Right renal pelvis (tissue), 4 donors: ENCODE results near the gene FRY. TPM values are rescaled to one million over a fixed set of nuclear protein-coding genes. Genes with fewer than 3 reads are reported as not detected.

ENCODE experiments used
- DNase-seq, 4 donors: peaks; one replicate each; pipeline ENCODE4 v3.0.0-alpha.2; 2013; ENCODE audit warnings: low read depth in 4 of 4, low spot score in 3 of 4, missing footprints in 1 of 4
- polyA plus RNA-seq, 4 donors: library from polyadenylated mRNA; unstranded; fragments of 120-200 nt; gene quantifications; one replicate each; pipeline ENCODE4 v1.2.1, GENCODE V29; 2013; ENCODE audit not compliant: insufficient read length in 4 of 4

The FRY gene
- polyA plus RNA-seq, 4 donors = 43.5 to 61.3 (median 46.2) TPM

DNA sequence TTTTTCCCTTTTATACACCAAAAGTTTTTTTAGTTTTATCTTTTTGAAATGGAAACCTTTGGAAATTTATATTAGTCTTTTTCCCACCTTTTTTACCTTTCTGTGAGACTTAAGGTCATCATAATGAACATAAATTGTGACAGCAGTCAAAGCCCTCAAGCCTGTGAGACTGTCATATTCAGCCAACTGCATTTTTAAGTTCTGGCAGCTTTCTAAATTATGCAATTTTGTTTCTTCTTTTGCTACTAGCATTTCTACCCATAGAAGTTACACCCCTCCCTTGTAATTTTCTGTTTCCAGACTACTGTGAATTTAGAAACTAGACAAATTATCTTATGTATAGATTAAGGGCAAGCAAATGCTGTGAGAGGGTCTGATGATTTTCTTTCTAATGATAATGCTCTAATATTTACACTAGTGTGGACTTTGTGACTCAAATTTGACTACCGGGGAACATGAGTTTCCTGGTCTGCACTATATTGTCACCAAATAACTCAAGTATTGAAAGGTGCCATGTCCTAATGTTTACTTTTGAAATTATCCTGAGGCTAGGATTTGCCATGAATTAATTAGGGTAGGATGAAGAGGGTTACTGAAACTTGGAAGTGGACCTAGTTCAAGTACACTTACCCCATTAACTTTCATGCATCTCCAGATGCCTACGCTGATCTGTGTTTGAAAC lies 43.7 kb downstream of the FRY start:
- no peak for DNase-seq

DNA sequence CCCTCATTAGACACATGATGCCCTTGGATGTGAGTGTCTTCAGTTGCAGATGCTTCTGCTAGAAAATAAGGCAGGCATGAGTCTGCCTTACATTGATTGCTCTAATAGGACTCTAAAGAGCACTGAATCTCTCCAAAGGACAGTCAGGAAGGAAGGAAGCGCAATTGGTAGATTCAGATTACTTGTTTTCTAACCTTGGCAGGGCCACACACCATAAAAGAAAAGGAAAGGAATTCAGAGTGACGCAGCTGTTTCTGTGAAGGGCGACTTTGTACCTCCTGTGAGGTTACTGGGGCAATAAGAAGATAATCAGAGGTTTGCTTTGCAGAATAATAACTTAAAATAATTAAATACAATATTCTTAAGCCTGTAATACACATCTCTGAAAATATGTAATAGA lies 48.0 kb downstream of the FRY start:
- DNase-seq = no peak

DNA sequence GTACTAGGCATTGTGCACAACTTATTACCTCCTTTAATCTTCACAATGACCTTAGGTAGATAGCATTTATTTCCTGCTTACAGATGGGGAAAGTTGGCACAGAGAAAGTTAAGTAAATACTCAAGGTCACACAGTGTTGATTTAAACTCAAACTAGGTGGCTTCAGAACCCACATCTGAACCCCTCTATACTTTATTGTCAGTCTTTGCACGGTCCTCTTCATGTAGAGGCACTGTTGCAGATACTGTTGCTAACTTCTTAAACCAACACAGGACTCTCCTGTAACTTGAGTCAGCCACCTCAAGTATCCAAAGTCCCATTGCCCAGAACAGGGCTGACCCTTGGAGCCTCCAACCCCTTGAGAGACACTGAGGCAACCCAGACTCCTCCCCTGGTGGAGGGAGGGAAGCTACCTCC lies 48.8 kb downstream of the FRY start:
- DNase-seq = no peak

DNA sequence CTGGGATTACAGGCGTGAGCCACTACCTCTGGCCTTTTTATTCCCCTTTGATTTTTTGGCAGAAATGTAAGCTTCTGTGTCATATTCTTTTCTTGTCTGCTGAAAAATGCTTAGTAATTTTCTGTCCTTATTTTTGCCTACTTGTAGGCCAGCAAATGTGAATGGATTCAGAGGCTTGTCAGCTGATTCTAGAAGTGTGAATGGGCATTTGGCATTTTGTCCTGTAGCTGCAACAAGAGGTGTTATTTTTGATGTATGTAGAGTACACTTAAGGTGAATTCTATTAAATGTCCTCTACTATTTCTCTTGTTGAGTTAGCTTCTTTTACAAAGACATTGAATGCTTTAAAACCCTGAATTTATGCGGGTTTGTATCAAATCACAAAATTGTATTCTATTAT lies 50.0 kb downstream of the FRY start:
- no peak for DNase-seq

DNA sequence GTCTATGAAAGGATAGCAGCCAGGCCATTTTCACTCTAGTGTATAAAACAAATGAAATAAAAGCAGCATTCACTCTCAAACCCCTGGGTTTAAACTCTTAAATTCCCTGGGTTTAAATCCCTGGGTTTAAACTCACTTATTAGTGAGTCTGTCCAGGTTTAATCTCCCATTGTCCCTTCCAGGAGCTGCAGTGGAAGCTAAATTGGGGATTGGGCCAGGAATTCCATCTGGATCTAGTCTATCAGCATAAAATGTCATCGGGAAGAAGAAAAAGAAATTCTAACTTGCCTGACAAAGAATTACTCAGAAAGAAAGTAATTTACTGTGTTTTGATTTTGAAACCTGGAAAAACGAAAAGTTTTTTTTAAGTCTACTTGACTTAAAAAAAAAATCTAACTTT lies 54.8 kb downstream of the FRY start:
- peak in 2 of 4 donors; percentile 7 to 20 for DNase-seq

DNA sequence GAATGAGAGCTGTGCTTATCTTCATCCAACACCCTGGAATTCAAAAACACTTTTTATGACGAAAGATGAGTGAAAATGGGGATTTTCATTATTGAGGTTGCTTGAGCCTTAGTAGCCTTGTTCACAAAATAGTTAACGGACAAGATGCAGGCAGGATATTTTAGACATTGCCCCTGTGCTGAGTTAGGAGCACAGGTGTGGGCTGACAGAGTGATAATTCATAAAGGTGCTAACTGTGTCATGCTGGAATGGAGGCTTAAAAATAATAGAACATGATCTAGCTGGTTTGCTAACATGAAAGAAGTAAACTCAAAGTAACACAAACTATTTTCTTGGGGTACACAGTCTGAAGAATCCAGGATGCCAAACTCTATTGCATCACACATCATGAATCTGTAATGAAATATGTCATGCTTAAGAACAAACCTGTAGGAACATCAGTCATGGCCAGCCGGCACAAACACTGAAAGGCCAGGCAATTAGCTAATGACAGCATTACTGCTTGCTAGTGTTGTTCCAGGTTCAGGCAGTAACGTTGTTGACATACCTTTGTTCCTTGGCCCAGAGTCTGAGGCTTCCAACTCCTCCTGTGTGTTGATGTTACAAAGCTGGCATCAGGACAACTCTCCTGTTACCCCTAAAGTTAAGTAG lies 55.3 kb downstream of the FRY start:
- peak in 1 of 4 donors; percentile 10 for DNase-seq

DNA sequence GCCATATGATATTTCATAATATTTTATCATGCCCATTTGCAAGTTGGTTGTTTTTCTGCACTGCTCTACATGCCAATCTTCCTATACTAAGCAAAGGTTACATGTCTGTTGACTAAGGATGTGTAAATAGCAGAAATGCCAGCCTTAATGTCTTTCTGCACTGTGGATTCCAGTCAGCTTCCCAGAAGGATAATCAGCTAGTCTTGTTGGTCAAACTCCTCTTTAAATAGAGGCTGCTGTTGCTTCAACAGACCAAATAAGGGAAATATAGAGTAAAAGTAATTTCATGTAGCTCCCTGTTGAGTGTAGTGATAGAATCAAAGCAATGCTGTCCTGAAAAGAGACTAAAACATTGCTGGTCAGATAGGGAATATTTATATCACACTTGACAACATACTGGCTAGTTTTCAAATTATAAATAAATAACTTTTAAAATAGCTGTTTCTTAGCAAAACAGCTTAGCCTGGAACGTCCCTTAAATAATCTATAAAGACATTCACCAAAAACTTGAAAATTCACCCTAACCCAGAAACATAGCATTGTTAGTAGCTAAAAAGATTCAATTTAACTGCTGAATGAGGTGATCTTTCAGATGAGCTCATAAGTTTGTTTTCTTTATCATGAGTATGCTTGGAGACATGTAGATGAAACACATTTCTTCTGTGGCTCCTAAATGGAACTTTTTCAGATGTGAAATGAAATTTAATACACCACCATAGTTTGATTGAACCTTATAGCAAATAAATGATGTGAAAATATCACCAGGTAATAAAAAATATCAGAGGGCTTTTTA lies 56.6 kb downstream of the FRY start:
- no peak for DNase-seq

DNA sequence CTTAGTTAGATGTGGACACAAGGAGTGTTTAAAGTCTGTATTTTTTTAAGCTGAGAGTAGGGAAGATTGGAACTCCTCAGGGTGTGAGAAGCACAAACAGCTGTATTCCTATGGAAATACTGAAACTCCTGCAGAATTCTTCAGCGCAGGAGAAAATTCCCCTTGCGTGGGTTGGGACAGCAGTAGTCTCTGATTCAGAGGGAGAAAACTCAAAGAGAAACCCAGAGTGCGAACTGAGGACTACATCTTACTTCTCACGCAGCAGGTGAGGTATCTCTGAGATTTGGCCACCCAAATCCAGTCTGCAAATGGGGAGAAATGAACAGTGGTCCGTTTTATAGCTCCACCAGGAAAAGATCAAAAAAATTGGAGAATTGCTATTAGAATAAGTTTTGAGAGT lies 60.9 kb downstream of the FRY start:
- DNase-seq = no peak

DNA sequence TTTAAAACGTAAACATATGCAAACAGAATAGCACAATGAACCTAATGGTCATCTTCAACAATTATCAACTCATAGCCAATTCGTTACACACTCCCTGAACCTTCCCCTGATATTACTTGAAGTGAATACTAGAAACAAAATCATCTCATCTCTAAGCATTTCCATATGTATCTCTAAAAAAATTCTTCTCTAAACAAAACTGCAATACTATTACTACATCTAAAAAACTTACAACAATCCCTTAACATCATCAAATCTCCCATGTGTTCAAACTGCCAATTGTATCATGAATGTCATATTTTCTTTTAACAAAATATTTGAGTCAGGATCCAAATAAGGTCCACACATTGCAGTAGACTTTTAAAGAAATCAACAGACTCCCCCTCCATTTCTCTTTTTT lies 61.4 kb downstream of the FRY start:
- no peak for DNase-seq

DNA sequence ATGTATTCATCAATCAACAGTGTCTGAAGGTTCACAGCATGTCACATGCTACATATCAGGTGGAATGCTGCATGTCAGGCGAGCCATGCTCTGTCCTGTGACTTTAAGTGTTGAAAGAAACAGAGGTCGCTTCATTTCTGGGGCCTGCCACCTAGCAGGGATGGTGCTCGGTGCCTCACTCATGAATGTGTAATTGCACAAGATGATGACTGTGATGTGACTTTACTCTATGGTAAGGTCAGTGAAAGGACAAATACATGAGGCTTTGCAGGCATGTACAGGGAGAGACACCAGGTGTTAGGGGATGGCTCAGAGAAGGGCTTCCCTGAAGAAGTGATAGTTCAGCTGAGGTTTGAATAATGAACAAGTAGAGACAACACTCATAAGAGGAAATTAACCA lies 66.7 kb downstream of the FRY start:
- no peak for DNase-seq

DNA sequence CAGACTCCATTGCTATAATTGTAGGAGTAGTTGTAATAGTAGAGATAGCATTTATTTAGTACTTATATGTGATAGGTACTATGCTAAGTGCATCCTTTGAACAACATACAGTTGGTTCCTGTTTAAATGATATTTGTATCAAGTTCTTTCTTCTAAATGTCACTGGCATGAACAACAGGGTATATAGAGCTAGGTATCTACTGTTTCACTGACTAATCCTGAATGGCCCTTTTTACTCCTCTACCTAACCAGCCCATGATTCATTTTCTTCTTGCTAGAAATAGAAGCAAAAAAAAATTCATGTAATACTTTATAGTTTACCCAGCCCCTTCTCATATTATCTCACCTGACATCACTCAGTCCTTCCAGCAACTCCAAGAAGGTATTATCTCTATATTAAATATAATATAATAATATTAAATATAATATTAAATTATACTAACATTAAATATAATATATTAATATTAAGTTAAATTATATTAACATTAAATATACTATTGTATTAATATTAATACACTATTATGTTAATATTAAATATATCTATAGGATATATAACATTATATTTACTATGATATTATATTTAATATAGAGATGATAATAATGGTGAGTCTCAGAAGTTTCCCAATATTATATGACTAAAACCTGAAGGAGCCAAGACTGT lies 74.2 kb downstream of the FRY start:
- no peak for DNase-seq

DNA sequence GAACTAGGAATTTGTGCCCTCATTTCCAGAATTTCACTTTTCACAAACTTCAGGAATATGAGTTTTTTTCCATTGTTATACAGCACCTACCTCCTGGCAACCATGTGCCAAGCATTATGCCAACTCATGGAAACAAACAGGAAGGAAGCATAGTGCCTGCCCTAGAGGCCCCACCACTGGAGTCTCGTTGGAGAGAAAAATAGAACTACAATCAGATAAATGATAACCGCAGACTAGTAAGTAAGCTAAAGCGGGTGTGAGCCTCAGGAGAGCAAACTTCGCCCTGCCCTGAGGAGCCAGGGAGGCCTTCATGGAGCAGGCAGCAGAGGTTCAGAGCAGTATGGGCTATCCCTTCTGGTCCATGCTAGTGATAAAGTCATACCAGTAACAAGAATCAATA lies 75.9 kb downstream of the FRY start:
- no peak for DNase-seq

DNA sequence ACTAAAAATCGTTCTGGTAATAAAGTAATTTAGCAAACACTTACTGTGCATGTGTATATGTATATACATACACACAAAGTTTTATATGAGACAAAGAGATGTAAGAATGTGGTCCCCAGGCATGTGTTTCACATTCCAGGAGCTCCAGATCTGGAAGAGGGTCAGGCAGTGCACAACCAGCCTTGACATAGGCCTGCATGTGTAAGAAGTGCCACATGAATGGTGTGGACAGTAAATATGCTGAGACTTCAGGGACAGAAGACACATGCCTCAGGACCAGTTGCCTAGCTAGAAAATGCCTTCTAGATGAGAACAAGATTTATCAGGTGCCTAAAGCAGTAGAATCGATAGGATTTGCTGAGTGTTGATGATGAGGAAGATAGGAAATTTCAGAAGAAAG lies 76.4 kb downstream of the FRY start:
- no peak for DNase-seq

DNA sequence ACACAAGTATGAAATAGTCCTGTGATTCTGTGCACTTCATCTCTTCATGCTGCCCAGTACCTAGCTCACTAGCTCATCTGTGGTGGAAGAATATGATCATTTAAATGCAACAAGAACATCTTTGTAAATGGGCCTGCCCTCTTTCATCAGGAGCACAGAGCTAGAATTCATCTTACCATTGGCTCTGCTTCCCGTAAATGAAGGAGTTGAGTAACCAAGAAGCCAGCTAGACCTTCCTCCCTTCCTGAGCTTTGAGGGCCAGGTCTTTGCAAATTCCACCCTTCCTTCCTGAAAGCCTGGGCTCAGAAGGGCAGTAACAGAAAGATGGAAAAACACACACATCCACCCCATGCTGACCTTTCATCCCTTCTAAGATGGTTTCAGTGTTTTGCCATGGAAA lies 82.0 kb downstream of the FRY start:
- no peak for DNase-seq

DNA sequence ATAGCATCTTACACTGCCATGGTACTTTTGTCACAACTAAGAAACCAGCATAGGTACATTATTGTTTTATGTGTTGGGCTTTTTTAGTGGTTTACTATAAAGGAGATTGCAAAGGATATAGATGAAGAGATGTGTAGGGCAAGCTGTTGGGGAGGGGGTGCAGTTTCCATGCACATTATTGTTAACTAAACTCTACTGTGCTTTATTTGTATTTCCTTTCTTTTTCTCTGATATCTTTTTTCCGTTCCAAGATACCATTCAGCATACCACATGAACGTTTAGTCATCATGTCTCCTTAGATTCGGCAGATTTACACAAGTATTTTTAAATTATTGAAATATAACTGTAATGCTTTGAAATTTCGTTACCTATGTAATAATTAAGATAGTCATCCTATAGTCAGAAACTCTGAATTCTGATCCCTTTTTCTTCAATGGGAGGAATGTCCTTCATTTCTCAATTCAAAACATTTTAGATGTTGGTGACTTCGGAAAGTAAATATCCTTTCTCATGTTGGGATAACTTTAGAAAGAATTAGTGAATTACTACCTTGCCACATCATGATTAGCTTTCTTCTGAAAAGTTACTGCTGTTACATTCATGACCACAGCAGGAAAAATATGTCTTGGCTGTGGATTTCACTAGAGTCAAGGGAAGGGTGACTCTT lies 82.8 kb downstream of the FRY start:
- no peak for DNase-seq

DNA sequence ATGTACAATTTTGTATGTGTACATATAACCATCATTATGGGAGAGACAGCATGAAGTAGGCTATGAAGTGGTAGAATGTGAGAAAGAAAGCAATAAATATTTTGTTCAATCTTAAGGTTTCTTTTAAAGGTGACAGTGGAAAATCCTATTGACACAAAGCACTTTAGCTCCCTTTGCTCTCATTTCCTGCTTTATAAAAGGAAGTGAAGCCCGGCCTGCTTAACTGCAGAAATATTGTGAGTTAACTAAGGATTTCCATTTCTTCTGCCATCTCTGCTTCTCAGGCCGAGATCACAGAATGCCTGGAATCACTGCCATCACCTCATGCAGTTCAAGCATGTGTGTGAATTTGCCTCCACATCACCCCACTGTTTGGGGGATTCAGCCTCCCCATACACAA lies 83.5 kb downstream of the FRY start:
- DNase-seq = no peak

DNA sequence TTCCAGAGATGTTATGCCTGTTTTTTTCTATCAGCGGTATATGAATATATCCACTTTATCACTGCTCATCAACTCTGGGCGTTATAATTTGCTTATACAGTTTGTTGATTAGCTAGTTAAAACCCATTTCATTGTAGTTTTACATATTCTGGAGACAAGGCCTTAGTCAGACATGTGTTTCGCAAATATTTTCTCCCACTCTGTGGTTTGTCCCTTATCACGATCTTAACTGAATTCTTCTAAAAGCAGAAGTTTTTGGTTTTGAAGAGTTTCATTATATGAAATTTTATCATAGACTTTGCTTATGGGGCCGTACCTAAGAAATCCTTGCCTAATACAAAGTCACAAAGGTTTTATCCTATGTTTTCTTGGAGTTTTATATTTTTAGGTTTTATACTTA lies 84.6 kb downstream of the FRY start:
- no peak for DNase-seq

DNA sequence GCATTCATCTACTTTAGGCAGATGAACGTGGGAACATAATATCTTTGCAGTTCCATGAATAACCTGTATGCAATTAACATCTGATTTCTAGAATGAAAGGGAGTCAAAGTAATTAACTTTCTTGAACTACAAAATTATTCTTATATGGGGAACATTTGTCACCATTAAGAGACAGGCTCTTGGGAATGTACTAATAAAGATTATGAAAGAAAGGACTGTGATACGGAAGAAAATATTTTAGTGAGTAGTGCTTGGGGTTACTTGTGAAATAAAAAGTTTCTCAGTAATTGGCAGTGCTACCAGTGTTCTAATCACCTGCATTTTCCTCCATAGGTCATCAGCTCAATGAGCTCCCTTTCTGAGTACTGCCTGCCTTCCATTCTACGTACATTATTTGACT lies 85.4 kb downstream of the FRY start:
- no peak for DNase-seq

DNA sequence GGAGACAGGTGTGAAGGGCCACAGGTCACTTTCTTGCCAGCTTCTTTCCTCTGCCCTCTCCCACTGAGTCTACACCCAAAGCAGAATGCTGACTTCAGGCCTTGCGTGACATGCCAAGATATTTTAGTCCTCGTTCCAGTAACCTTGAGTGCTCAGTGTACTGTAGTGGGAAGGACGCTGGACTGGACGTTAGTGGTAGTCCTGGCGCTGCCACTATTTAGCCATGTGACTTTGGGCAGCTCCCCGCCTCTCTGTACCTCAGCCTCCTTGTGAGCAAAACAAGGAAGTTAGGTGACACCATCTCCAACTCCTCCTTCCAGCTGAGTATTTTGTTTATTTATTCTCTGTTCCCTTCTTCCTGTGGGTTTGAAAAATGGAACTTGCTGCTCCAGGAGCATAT lies 86.1 kb downstream of the FRY start:
- no peak for DNase-seq

DNA sequence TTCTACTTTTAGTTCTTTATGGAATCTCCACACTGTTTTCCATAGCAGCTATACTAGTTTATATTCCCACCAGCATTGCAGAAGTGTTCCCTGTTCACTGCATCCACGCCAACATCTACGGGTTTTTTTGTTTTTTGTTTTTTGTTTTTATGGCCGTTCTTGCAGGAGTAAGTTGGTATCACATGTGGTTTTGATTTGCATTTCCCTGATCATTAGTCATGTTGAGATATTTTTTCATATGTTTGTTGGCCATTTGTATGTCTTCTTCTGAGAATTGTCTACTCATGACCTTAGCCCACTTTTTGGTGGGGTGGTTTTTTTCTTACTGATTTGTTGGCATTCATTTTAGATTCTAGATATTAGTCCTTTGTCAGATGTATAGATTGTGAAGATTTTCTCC lies 89.7 kb downstream of the FRY start:
- no peak for DNase-seq

DNA sequence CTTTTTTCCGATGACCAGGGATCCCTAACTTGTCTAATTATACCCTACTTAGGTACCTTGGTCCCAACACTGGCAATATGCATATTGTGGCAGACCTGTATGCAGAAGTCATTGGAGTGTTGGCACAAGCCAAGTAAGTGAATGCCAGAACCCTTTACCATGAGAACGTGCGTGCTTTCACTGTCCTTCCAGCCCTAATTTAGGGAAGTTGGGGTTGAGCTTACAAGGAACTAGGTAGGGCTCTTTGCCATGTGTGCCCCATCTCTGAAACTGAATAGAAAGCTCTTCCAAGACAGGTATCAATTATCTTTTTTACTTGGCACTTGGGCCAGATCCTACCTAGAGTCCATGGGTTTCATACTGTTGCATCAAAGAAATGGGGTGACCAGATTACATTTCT lies 93.2 kb downstream of the FRY start:
- no peak for DNase-seq
